ENCODE measurements around the gene NEGR1.

NEGR1 gene

GRCh38 chr1:72119491-72119890 is 162.8 kb downstream of the NEGR1 start:
- DNase-seq (ENCODE audit: low read depth, low spot score) = no peak

GRCh38 chr1:72117621-72118020 is 164.7 kb downstream of the NEGR1 start:
- no peak for DNase-seq (ENCODE audit: low read depth, low spot score)

- no peak for DNase-seq (ENCODE audit: low read depth, low spot score)
Measured at GRCh38 chr1:72115290-72115689, 167.0 kb downstream of the NEGR1 start.

GRCh38 chr1:72111662-72112061 is 170.7 kb downstream of the NEGR1 start:
- no peak for DNase-seq (ENCODE audit: low read depth, low spot score)

- DNase-seq (ENCODE audit: low read depth, low spot score) = no peak
Measured at GRCh38 chr1:72109916-72110315, 172.4 kb downstream of the NEGR1 start.

- no peak for DNase-seq (ENCODE audit: low read depth, low spot score)
Measured at GRCh38 chr1:72105201-72105600, 177.1 kb downstream of the NEGR1 start.

- no peak for DNase-seq (ENCODE audit: low read depth, low spot score)
Measured at GRCh38 chr1:72101840-72102632, 180.3 kb downstream of the NEGR1 start.

- DNase-seq (ENCODE audit: low read depth, low spot score) = peak; percentile 1
Measured at GRCh38 chr1:72100771-72101170, 181.6 kb downstream of the NEGR1 start.

- no peak for DNase-seq (ENCODE audit: low read depth, low spot score)
Measured at GRCh38 chr1:72097851-72098570, 184.3 kb downstream of the NEGR1 start.

GRCh38 chr1:72094209-72094608 is 188.1 kb downstream of the NEGR1 start:
- DNase-seq (ENCODE audit: low read depth, low spot score) = no peak

GRCh38 chr1:72086394-72086793 is 195.9 kb downstream of the NEGR1 start:
- no peak for DNase-seq (ENCODE audit: low read depth, low spot score)

- no peak for DNase-seq (ENCODE audit: low read depth, low spot score)
Measured at GRCh38 chr1:72075425-72075824, 206.9 kb downstream of the NEGR1 start.

GRCh38 chr1:72066431-72066830 is 215.9 kb downstream of the NEGR1 start:
- DNase-seq (ENCODE audit: low read depth, low spot score) = no peak

- no peak for DNase-seq (ENCODE audit: low read depth, low spot score)
Measured at GRCh38 chr1:72064196-72065075, 217.9 kb downstream of the NEGR1 start.

- no peak for DNase-seq (ENCODE audit: low read depth, low spot score)
Measured at GRCh38 chr1:72063364-72064044, 218.8 kb downstream of the NEGR1 start.

- no peak for DNase-seq (ENCODE audit: low read depth, low spot score)
Measured at GRCh38 chr1:72062584-72062983, 219.8 kb downstream of the NEGR1 start.

GRCh38 chr1:72060466-72061245 is 221.7 kb downstream of the NEGR1 start:
- DNase-seq (ENCODE audit: low read depth, low spot score) = no peak

GRCh38 chr1:72056516-72056915 is 225.8 kb downstream of the NEGR1 start:
- DNase-seq (ENCODE audit: low read depth, low spot score) = no peak

GRCh38 chr1:72051538-72051937 is 230.8 kb downstream of the NEGR1 start:
- no peak for DNase-seq (ENCODE audit: low read depth, low spot score)

GRCh38 chr1:72050551-72050950 is 231.8 kb downstream of the NEGR1 start:
- DNase-seq (ENCODE audit: low read depth, low spot score) = no peak

Data from ELF-1 (cell line).